Ascending aorta (tissue), 2 donors: ENCODE results near the gene RIMOC1. TPM values are rescaled to one million over a fixed set of nuclear protein-coding genes. Genes with fewer than 3 reads are reported as not detected.
A peak's percentile ranks its signal among the peaks of the same experiment; 100 is the strongest.

ENCODE experiments used
- DNase-seq, 2 donors: peaks; one replicate each; pipeline ENCODE4 v3.0.0-alpha.2; 2019; ENCODE audit warnings: low spot score in 2 of 2
- H3K27ac ChIP-seq, 2 donors: fragments of 200-600 bp; sonication (generic); one replicate each; pipeline ENCODE4 v1.5.1; 2016 to 2017; ENCODE audit warnings: mild to moderate bottlenecking in 1 of 2
- H3K27me3 ChIP-seq: fragments of 200-600 bp; sonication (generic); one replicate; pipeline ENCODE4 v1.5.1; 2017
- H3K36me3 ChIP-seq, 2 donors: fragments of 200-600 bp; sonication (generic); one replicate each; pipeline ENCODE4 v1.5.1; 2016
- H3K4me1 ChIP-seq, 2 donors: fragments of 200-600 bp; sonication (generic); one replicate each; pipeline ENCODE4 v1.5.1; 2016 to 2017; ENCODE audit warnings: mild to moderate bottlenecking in 1 of 2
- H3K4me3 ChIP-seq, 2 donors: fragments of 200-600 bp; sonication (generic); one replicate each; pipeline ENCODE4 v1.5.1; 2016 to 2017; ENCODE audit warnings: mild to moderate bottlenecking in 1 of 2
- H3K9me3 ChIP-seq, 2 donors: fragments of 200-600 bp; sonication (generic); one replicate each; pipeline ENCODE4 v1.5.1; 2016
- CTCF ChIP-seq, 3 experiments: fragments of 200-600 bp in 2 of 3; fragments of 450-650 bp in 1 of 3; sonication (generic) in 2 of 3; IDR thresholded peaks; one replicate each; pipeline ENCODE4 v1.5.1; 2016 to 2019; ENCODE audit warnings: antibody characterized with exemption in 3 of 3, mild to moderate bottlenecking in 1 of 3, moderate library complexity in 1 of 3
- intact Hi-C: fragments of 100-400 bp; cut with DNase I; formaldehyde crosslinking; loops from one replicate; pipeline ENCODE4 v1.15.1; 2023
- total RNA-seq: library from RNA; depleted of rRNA; stranded (reverse); fragments of >200 nt; gene quantifications from one replicate; pipeline ENCODE4 v1.1.0, GENCODE V29; 2016

RIMOC1 gene
- total RNA-seq, 1 donor from 2014 or later, result 11.1 TPM

GRCh38 chr5:41863871-41864486 lies 40.2 kb upstream of the RIMOC1 start:
- Histone ChIP-seq H3K9me3 (no peaks in the 10 kb centered on the region), H3K27me3 (no peaks in the 10 kb centered on the region), H3K27ac (no peak overlapping the region), H3K4me3 (no peak overlapping the region), H3K4me1 (peaks cover 0 to 4% of the 10 kb centered on the region in 2 donors), H3K36me3 (peaks cover 13 to 22% of the 10 kb centered on the region in 2 donors)
- no peak for DNase-seq
- intact Hi-C loops, result no loop called here
- TF ChIP-seq CTCF (IDR thresholded peaks at IDR 0.05), result no peak

GRCh38 chr5:41869151-41869723 lies 34.9 kb upstream of the RIMOC1 start:
- intact Hi-C loops, result no loop called here
- no peak for TF ChIP-seq CTCF (IDR thresholded peaks at IDR 0.05)
- peak overlapping the region; percentile 73 to 84 for H3K4me3 ChIP-seq
- H3K27ac ChIP-seq, result peak overlapping the region; percentile 95 to 97
- no peaks in the 10 kb centered on the region for H3K36me3 ChIP-seq
- H3K27me3 ChIP-seq, result no peaks in the 10 kb centered on the region
- peaks cover 0 to 20% of the 10 kb centered on the region in 2 donors for H3K4me1 ChIP-seq
- peak in 1 of 2 donors; percentile 87 for DNase-seq
- H3K9me3 ChIP-seq, result no peaks in the 10 kb centered on the region

GRCh38 chr5:41869724-41870626 lies 34.2 kb upstream of the RIMOC1 start, which contains the start of gene OXCT1:
OXCT1 (minus strand) TSS chr5:41870425; CDS start chr5:41870358, 67 bp downstream.
- Histone ChIP-seq H3K4me1 (peaks cover 0 to 20% of the 10 kb centered on the region in 2 donors), H3K27me3 (no peaks in the 10 kb centered on the region), H3K27ac (peak within 1 kb of the TSS; percentile 95 to 97), H3K9me3 (no peaks in the 10 kb centered on the region), H3K36me3 (no peaks in the 10 kb centered on the region), H3K4me3 (peak within 1 kb of the TSS; percentile 73 to 84)
- no peak for TF ChIP-seq CTCF (IDR thresholded peaks at IDR 0.05)
- intact Hi-C loops, result loop anchor here (1.0 kb wide), 1 partner anchor 34 kb away; the partner anchor contains the start of gene RIMOC1
- peak; percentile 37 to 90 for DNase-seq

- DNase-seq, result no peak
- intact Hi-C loops, result loop anchor here (1.0 kb wide), 1 partner anchor 34 kb away; the partner anchor contains the start of gene RIMOC1
- Histone ChIP-seq H3K9me3 (no peaks in the 10 kb centered on the region), H3K4me3 (peak overlapping the region; percentile 73 to 84), H3K27ac (peak overlapping the region; percentile 95 to 97), H3K4me1 (peaks cover 0 to 20% of the 10 kb centered on the region in 2 donors), H3K36me3 (no peaks in the 10 kb centered on the region), H3K27me3 (no peaks in the 10 kb centered on the region)
- TF ChIP-seq CTCF (IDR thresholded peaks at IDR 0.05), result no peak
These were observed 33.5 kb upstream of the RIMOC1 start for GRCh38 chr5:41870627-41871048.

GRCh38 chr5:41871852-41872251 lies 32.3 kb upstream of the RIMOC1 start:
- peak in 1 of 2 donors; percentile 87 for DNase-seq
- H3K4me3 ChIP-seq, result no peak overlapping the region
- no peaks in the 10 kb centered on the region for H3K9me3 ChIP-seq
- H3K27me3 ChIP-seq, result no peaks in the 10 kb centered on the region
- intact Hi-C loops, result no loop called here
- peaks cover 0 to 20% of the 10 kb centered on the region in 2 donors for H3K4me1 ChIP-seq
- peak overlapping the region; percentile 95 to 97 for H3K27ac ChIP-seq
- no peaks in the 10 kb centered on the region for H3K36me3 ChIP-seq
- TF ChIP-seq CTCF (IDR thresholded peaks at IDR 0.05), result no peak
